WTC11 (cell line): Measurements from ENCODE around the gene ITGB3.

Experiments
- FOXP1 ChIP-seq: sonication (generic); formaldehyde crosslinking; IDR thresholded peaks from 2 replicates; pipeline ENCODE4 v1.8.0; 2022; ENCODE audit warnings: missing genetic modification reagents, mild to moderate bottlenecking, moderate library complexity, borderline replicate concordance
- JUN ChIP-seq: sonication (generic); formaldehyde crosslinking; IDR thresholded peaks from 2 replicates; pipeline ENCODE4 v1.8.0; 2023; ENCODE audit warnings: mild to moderate bottlenecking, missing genetic modification reagents
- NFYB ChIP-seq: sonication (generic); formaldehyde crosslinking; conservative IDR thresholded peaks from 2 replicates; pipeline ENCODE4 v1.8.0; 2022; ENCODE audit warnings: low read depth, missing genetic modification reagents
- ZNF416 ChIP-seq: fragments of 250-450 bp; sonication (Bioruptor Pico); IDR thresholded peaks from 2 replicates; pipeline ENCODE4 v1.9.0; 2021; ENCODE audit warnings: mild to moderate bottlenecking, inconsistent platforms
- ZNF423 ChIP-seq: fragments of 250-450 bp; sonication (Bioruptor Pico); IDR thresholded peaks from 2 replicates; pipeline ENCODE4 v2.1.2; 2022; ENCODE audit warnings: mild to moderate bottlenecking, moderate library complexity
- TF ChIP-seq, protein P1 (sequence below): sonication (generic); formaldehyde crosslinking; IDR thresholded peaks from 2 replicates; pipeline ENCODE4 v1.8.0; 2023; ENCODE audit warnings: mild to moderate bottlenecking, missing genetic modification reagents
- TF ChIP-seq, protein P2 (sequence below): fragments of 200-600 bp; IDR thresholded peaks from 2 replicates; pipeline ENCODE4 v1.8.0; 2022; ENCODE audit warnings: antibody characterized with exemption
- TF ChIP-seq, protein P3 (sequence below): sonication (generic); formaldehyde crosslinking; IDR thresholded peaks from 2 replicates; pipeline ENCODE4 v1.8.1; 2023; ENCODE audit warnings: mild to moderate bottlenecking, missing genetic modification reagents, moderate library complexity

DNA sequence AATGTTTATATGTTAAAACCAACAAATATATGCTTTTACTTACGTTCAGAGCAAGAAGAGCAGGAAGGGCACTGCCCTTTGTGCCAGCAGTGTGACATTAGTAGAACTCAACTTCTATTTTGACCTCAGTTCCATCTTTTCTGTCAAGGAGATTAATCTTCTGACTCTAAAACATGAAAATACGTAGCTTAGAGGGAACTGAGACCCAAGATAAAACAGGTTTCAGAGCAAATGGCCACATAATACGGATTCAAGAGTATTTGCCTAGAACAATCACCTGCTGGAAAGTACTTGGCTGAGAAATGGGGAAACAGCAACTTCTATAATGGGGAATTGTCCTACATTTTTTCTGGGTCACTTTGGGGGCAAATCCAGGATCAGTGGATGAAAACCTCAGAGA lies 22.3 kb upstream of the ITGB3 start:
- TF ChIP-seq FOXP1 (CRISPR knock-in tag) (no peak), NFYB (no peak), JUN (CRISPR knock-in tag) (no peak), ZNF423 (CRISPR knock-in tag) (no peak), ZNF416 (CRISPR knock-in tag) (no peak)
- TF ChIP-seq, protein P1, sequence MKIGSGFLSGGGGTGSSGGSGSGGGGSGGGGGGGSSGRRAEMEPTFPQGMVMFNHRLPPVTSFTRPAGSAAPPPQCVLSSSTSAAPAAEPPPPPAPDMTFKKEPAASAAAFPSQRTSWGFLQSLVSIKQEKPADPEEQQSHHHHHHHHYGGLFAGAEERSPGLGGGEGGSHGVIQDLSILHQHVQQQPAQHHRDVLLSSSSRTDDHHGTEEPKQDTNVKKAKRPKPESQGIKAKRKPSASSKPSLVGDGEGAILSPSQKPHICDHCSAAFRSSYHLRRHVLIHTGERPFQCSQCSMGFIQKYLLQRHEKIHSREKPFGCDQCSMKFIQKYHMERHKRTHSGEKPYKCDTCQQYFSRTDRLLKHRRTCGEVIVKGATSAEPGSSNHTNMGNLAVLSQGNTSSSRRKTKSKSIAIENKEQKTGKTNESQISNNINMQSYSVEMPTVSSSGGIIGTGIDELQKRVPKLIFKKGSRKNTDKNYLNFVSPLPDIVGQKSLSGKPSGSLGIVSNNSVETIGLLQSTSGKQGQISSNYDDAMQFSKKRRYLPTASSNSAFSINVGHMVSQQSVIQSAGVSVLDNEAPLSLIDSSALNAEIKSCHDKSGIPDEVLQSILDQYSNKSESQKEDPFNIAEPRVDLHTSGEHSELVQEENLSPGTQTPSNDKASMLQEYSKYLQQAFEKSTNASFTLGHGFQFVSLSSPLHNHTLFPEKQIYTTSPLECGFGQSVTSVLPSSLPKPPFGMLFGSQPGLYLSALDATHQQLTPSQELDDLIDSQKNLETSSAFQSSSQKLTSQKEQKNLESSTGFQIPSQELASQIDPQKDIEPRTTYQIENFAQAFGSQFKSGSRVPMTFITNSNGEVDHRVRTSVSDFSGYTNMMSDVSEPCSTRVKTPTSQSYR (CRISPR knock-in tag): no peak
- TF ChIP-seq, protein P2, sequence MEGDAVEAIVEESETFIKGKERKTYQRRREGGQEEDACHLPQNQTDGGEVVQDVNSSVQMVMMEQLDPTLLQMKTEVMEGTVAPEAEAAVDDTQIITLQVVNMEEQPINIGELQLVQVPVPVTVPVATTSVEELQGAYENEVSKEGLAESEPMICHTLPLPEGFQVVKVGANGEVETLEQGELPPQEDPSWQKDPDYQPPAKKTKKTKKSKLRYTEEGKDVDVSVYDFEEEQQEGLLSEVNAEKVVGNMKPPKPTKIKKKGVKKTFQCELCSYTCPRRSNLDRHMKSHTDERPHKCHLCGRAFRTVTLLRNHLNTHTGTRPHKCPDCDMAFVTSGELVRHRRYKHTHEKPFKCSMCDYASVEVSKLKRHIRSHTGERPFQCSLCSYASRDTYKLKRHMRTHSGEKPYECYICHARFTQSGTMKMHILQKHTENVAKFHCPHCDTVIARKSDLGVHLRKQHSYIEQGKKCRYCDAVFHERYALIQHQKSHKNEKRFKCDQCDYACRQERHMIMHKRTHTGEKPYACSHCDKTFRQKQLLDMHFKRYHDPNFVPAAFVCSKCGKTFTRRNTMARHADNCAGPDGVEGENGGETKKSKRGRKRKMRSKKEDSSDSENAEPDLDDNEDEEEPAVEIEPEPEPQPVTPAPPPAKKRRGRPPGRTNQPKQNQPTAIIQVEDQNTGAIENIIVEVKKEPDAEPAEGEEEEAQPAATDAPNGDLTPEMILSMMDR: no peak
- TF ChIP-seq, protein P3, sequence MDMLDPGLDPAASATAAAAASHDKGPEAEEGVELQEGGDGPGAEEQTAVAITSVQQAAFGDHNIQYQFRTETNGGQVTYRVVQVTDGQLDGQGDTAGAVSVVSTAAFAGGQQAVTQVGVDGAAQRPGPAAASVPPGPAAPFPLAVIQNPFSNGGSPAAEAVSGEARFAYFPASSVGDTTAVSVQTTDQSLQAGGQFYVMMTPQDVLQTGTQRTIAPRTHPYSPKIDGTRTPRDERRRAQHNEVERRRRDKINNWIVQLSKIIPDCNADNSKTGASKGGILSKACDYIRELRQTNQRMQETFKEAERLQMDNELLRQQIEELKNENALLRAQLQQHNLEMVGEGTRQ (CRISPR knock-in tag): no peak
